Pancreas (tissue), 10 donors: ENCODE data around the gene PDLIM5. TPM values are rescaled to one million over a fixed set of nuclear protein-coding genes. Genes with fewer than 3 reads are reported as not detected.
"Not testable (repeated sequence)": the region's sequence is repeated elsewhere in the genome, so short reads cannot be mapped to it uniquely, and the experiment has no call there.

ENCODE experiments used
- ATAC-seq, 4 donors: fragments of 200-7000 bp; cut with Tn5 transposase; one replicate each; pipeline versions ENCODE4 v1.8.0 to v1.9.1; 2020; ENCODE audit warnings: mild to moderate bottlenecking in 4 of 4, moderate library complexity in 4 of 4
- DNase-seq, 6 donors: peaks; one replicate each; pipeline ENCODE4 v3.0.0-alpha.2; 2020
- FAIRE-seq: peaks from 2 replicates; lab custom pipeline; 2012; peaks lifted over from hg19 to GRCh38; lab: Jason Lieb, UNC
- H3K27ac ChIP-seq, 4 donors: fragments of 200-600 bp; sonication (generic); 1 replicate in 3 of 4; 2 replicates in 1 of 4; pipeline versions ENCODE4 v1.5.0 to v1.8.0; 2020
- H3K27me3 ChIP-seq, 4 donors: fragments of 200-600 bp; one replicate each; pipeline ENCODE4 v1.8.0; 2021
- H3K36me3 ChIP-seq, 3 donors: fragments of 200-600 bp; sonication (generic) in 1 of 3; one replicate each; pipeline versions ENCODE4 v1.5.0 to v1.8.0; 2020 to 2021
- H3K4me1 ChIP-seq, 3 donors: fragments of 200-600 bp; one replicate each; pipeline ENCODE4 v1.8.0; 2021
- H3K4me3 ChIP-seq, 4 donors: fragments of 200-600 bp; sonication (generic) in 2 of 4; one replicate each; pipeline versions ENCODE4 v1.5.0 to v1.8.0; 2020 to 2021
- H3K9me3 ChIP-seq, 4 donors: fragments of 200-600 bp; one replicate each; pipeline ENCODE4 v1.8.0; 2021
- WGBS, 2 donors: extraction: QIAGEN DNeasy Blood & Tissue Kit; methylation state at CpG; one replicate each; pipeline ENCODE4 v1.1.7; 2013; 5-methylcytosine and 5-hydroxymethylcytosine counted together
- intact Hi-C, 3 donors: fragments of 100-400 bp; cut with DNase I; formaldehyde crosslinking; loops; one replicate each; pipeline versions ENCODE4 v1.11.1 to v1.14.2; 2022
- polyA plus RNA-seq, 2 donors: library from polyadenylated mRNA; stranded (reverse); fragments of 200-250 nt; gene quantifications; one replicate each; pipeline ENCODE4 v1.2.3, GENCODE V29; 2013
- total RNA-seq, 6 donors: library from RNA; stranded (reverse); fragmentation: NEBNext Ultra II Directional in 4 of 6; extraction: Animal tissue kit (Norgen Biotek cat#: 25700) in 4 of 6; gene quantifications; one replicate each; pipeline versions ENCODE4 v1.2.1 to v1.2.4, GENCODE V29; 2021 to 2023
- TF ChIP-seq, protein P1 (sequence below), 4 donors: fragments of 200-600 bp; sonication (generic) in 3 of 4; IDR thresholded peaks; one replicate each; pipeline versions ENCODE4 v1.5.0 to v1.8.0; 2021; ENCODE audit warnings: antibody characterized with exemption in 4 of 4
- donor health status: healthy with polysubstance abuse.
- donor health status: DM: no; HTN: no; CAD: no; lungs with moderate emphysema.
- donor health status: DM: no; HTN: no; CAD: no.
- donor health status: control.
- donor health status: control.
- donor health status: Bipolar disorder and iron deficiency.
- donor health status: DM: yes; HTN: yes; CAD: no.
- donor health status: DM: no; HTN: no; CAD: no.
- donor health status: DM: no; HTN: no; CAD: no.
- donor health status: DM: yes; HTN: yes; CAD: no.

Gene PDLIM5
- total and polyA plus RNA-seq, 8 donors, result 13.2 to 99.0 (median 49.8) TPM

DNA sequence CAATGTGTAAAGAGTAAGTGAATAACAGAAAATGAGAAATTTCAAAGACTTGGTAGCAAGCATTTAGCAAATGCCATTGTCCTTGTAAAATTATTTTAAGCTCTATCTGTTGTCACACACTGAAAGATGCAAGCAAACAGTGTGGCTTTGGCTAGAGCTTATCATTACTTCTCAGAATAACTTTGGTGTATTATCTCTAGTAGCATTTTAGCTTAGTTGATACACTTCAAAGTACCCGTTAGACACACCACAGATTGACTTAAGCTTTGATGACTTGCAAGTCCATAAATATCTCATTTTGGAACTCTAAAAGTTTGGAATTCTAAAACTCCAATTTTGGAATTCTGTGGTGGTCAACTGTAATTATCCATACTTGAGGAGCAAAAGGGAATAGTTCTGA, 98.6 kb downstream of the PDLIM5 start:
- ATAC-seq (no peak), FAIRE-seq (no peak)
- WGBS, 2 donors, result 27 to 50% methylated on average over 1 of the region's 1 CpG

DNA sequence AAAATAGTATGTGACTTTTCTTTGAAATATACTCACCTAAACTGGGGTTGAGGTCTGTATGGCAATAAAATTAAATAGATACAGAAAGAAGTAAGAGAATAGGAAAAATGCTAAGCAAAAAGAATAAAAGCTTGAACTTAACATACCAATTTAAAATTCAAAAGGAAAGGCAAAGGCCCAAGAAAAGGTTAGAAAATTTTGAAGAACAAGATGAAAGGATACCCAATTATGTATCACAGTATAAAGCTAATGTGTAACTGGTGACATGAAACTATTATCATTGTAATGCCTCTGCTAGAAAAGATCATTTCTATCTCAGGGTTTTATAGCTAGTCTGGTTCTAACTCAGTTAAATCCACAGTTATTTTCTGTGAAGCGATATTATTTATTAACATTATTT, 99.1 kb downstream of the PDLIM5 start:
- no peak for DNase-seq

More for the DNA sequence above, 98.6 kb downstream of the PDLIM5 start:
- TF ChIP-seq, protein P1, sequence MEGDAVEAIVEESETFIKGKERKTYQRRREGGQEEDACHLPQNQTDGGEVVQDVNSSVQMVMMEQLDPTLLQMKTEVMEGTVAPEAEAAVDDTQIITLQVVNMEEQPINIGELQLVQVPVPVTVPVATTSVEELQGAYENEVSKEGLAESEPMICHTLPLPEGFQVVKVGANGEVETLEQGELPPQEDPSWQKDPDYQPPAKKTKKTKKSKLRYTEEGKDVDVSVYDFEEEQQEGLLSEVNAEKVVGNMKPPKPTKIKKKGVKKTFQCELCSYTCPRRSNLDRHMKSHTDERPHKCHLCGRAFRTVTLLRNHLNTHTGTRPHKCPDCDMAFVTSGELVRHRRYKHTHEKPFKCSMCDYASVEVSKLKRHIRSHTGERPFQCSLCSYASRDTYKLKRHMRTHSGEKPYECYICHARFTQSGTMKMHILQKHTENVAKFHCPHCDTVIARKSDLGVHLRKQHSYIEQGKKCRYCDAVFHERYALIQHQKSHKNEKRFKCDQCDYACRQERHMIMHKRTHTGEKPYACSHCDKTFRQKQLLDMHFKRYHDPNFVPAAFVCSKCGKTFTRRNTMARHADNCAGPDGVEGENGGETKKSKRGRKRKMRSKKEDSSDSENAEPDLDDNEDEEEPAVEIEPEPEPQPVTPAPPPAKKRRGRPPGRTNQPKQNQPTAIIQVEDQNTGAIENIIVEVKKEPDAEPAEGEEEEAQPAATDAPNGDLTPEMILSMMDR (IDR thresholded peaks at IDR 0.05), result no peak
- Histone ChIP-seq H3K27me3 (no peaks in the 10 kb centered on the region), H3K9me3 (no peaks in the 10 kb centered on the region), H3K36me3 (no peaks in the 10 kb centered on the region), H3K4me3 (no peak overlapping the region), H3K4me1 (peaks cover 0 to 13% (median 10%) of the 10 kb centered on the region in 3 donors), H3K27ac (no peak overlapping the region)
- no peak for DNase-seq
- intact Hi-C loops, result no loop called here

DNA sequence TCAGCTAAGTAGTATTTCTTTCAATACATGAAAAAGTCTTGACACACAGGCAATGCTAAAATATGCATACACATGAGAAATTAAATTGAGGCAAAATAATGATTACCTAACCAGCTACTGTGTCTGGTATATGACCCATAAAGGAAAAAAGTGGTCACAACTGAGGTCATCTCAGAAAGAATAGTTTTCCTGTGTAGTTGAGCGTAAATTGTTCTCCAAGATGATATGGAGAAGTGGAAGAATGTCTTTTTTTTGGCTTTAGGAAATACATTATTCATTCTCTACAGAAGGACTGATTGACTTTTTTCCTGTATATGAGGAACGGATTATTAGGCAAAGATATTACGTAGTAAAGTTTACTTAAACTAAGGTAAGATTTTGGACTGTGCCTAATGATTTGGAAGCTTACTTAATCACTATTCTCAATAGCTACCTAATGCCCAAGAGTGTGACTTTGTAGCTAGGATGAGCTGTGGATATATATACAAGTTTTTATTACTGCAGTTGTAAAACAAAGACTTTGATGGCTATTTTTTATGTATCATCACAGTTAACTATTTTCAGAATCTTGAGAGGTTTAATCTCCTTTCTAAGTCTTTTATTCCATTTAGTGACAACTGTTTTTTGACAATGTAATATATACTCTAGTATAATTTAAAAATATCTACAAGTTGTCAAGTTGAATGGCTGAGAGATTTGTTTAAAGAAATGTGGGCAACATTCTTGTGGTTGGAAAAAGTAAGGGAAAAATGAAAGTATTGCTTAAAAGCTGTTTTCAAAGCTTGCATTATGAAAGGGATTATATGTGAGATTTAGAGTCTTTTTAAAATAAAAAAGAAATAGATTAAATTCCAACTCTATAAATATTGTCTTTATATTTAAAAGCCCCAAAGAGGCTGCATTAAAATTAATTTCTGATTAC, 100.2 kb downstream of the PDLIM5 start:
- Histone ChIP-seq H3K27ac (no peak overlapping the region), H3K4me1 (peaks cover 0 to 13% (median 10%) of the 10 kb centered on the region in 3 donors), H3K27me3 (no peaks in the 10 kb centered on the region), H3K9me3 (no peaks in the 10 kb centered on the region), H3K4me3 (no peak overlapping the region), H3K36me3 (no peaks in the 10 kb centered on the region)
- DNase-seq, result no peak
- peak; percentile 39 for FAIRE-seq
- intact Hi-C loops, result no loop called here
- no peak for ATAC-seq
- 88 to 92% methylated on average over 3 of the region's 3 CpGs for WGBS, 2 donors
- TF ChIP-seq, protein P1 (IDR thresholded peaks at IDR 0.05), result no peak

More for the DNA sequence above, 99.1 kb downstream of the PDLIM5 start:
- intact Hi-C loops, result no loop called here
- ATAC-seq (no peak), FAIRE-seq (no peak)
- Histone ChIP-seq H3K36me3 (no peaks in the 10 kb centered on the region), H3K9me3 (no peaks in the 10 kb centered on the region), H3K27ac (no peak overlapping the region), H3K27me3 (no peaks in the 10 kb centered on the region), H3K4me1 (peaks cover 0 to 13% (median 10%) of the 10 kb centered on the region in 3 donors), H3K4me3 (no peak overlapping the region)
- TF ChIP-seq, protein P1 (IDR thresholded peaks at IDR 0.05), result no peak
- WGBS, 2 donors, result 99 to 100% methylated on average over 1 of the region's 1 CpG

DNA sequence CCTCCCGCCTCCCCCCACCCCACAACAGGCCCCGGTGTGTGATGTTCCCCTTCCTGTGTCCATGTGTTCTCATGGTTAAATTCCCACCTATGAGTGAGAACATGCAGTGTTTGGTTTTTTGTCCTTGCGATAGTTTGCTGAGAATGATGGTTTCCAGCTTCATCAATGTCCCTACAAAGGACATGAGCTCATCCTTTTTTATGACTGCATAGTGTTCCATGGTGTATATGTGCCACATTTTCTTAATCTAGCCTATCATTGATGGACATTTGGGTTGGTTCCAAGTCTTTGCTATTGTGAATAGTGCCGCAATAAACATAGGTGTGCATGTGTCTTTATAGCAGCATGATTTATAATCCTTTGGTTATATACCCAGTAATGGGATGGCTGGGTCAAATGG, 104.3 kb downstream of the PDLIM5 start:
- H3K4me1 ChIP-seq, H3K4me3 ChIP-seq, FAIRE-seq, DNase-seq, ATAC-seq, H3K27me3 ChIP-seq, H3K27ac ChIP-seq, H3K9me3 ChIP-seq, H3K36me3 ChIP-seq, intact Hi-C loops: not testable (repeated sequence)
- 100% methylated on average over 3 to 4 of the region's 4 CpGs for WGBS, 2 donors

DNA sequence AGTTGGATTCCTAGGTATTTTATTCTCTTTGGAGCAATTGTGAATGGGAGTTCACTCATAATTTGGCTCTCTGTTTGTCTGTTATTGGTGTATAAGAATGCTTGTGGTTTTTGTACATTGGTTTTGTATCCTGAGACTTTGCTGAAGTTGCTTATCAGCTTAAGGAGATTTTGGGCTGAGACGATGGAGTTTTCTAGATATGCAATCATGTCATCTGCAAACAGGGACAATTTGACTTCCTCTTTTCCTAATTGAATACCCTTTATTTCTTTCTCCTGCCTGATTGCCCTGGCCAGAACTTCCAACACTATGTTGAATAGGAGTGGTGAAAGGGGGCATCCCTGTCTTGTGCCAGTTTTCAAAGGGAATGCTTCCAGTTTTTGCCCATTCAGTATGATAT, 105.9 kb downstream of the PDLIM5 start:
- H3K4me3 ChIP-seq, H3K9me3 ChIP-seq, H3K36me3 ChIP-seq, intact Hi-C loops, H3K27me3 ChIP-seq, DNase-seq, FAIRE-seq, ATAC-seq, H3K27ac ChIP-seq: not testable (repeated sequence)
- 50% methylated on average over 1 of the region's 1 CpG; no CpG with 5 or more reads in 1 of the 2 donors for WGBS, 2 donors
- H3K4me1 ChIP-seq, result peaks cover 4 to 13% (median 10%) of the 10 kb centered on the region in 3 donors
